H1 (cell line): ENCODE results near the gene TMEM106C. TPM values are rescaled to one million over a fixed set of nuclear protein-coding genes. Genes with fewer than 3 reads are reported as not detected.
A peak's percentile ranks its signal among the peaks of the same experiment; 100 is the strongest.

Experiments
- ASH2L ChIP-seq: fragments of 200-600, 300-600 bp; sonication (generic); IDR thresholded peaks from one replicate; pipeline ENCODE4 v1.7.1; 2017; ENCODE audit warnings: low read length
- ATF2 ChIP-seq: IDR thresholded peaks from 2 replicates; pipeline ENCODE4 v1.6.1; 2012; ENCODE audit warnings: low read length, inconsistent platforms
- CBX8 ChIP-seq: fragments of 300-800, 300-1000 bp; sonication (generic); IDR thresholded peaks from 2 replicates; pipeline ENCODE4 v1.7.1; 2016; ENCODE audit warnings: low read depth, low read length, borderline replicate concordance
- CHD1 ChIP-seq: IDR thresholded peaks from 2 replicates; pipeline ENCODE4 v1.6.1; 2012; ENCODE audit warnings: low read depth, low read length, improper control_type of control experiment
- CHD2 ChIP-seq: IDR thresholded peaks from 2 replicates; pipeline ENCODE4 v1.6.1; 2012; ENCODE audit warnings: low read length, improper control_type of control experiment
- EGR1 ChIP-seq: IDR thresholded peaks from 2 replicates; pipeline ENCODE4 v1.6.1; 2011; ENCODE audit warnings: low read depth, low read length, borderline replicate concordance
- FOSL1 ChIP-seq: IDR thresholded peaks from 2 replicates; pipeline ENCODE4 v1.6.1; 2011; ENCODE audit warnings: mild to moderate bottlenecking, low read depth, low read length, moderate library complexity; ENCODE audit not compliant: insufficient read depth
- GTF2F1 ChIP-seq: IDR thresholded peaks from 2 replicates; pipeline ENCODE4 v1.6.1; 2012; ENCODE audit warnings: low read depth, low read length, improper control_type of control experiment, borderline replicate concordance
- HDAC6 ChIP-seq: IDR thresholded peaks from one replicate; pipeline ENCODE4 v1.7.1; 2012; ENCODE audit warnings: low read depth, mild to moderate bottlenecking, inconsistent platforms, low read length, moderate library complexity
- KDM1A ChIP-seq: fragments of 200-600, 300-600 bp; sonication (generic); IDR thresholded peaks from 2 replicates; pipeline ENCODE4 v1.7.1; 2016; ENCODE audit warnings: mild to moderate bottlenecking, low read length, borderline replicate concordance
- KDM4A ChIP-seq: IDR thresholded peaks from one replicate; pipeline ENCODE4 v1.7.1; 2012; ENCODE audit warnings: low read depth, mild to moderate bottlenecking, moderate library complexity, low read length, inconsistent platforms; ENCODE audit not compliant: severe bottlenecking
- MAFK ChIP-seq: IDR thresholded peaks from 2 replicates; pipeline ENCODE4 v1.6.1; 2012; ENCODE audit warnings: low read depth, mild to moderate bottlenecking, improper control_type of control experiment, low read length
- NRF1 ChIP-seq: IDR thresholded peaks from 2 replicates; pipeline ENCODE4 v1.6.1; 2011; ENCODE audit warnings: mild to moderate bottlenecking, low read depth, low read length, improper control_type of control experiment
- RBBP5 ChIP-seq: IDR thresholded peaks from 2 replicates; pipeline ENCODE4 v1.7.1; 2012; ENCODE audit warnings: low read depth, mild to moderate bottlenecking, inconsistent platforms, low read length, moderate library complexity, borderline replicate concordance
- RNF2 ChIP-seq: fragments of 200-900, 300-1000 bp; sonication (generic); IDR thresholded peaks from 2 replicates; pipeline ENCODE4 v1.7.1; 2016; ENCODE audit warnings: borderline replicate concordance, low read depth, mild to moderate bottlenecking, antibody characterized with exemption, low read length; ENCODE audit not compliant: poor library complexity, severe bottlenecking; ENCODE audit errors: missing control alignments
- SIX5 ChIP-seq: IDR thresholded peaks from 2 replicates; pipeline ENCODE4 v1.6.1; 2011; ENCODE audit warnings: mild to moderate bottlenecking, low read depth, low read length
- TAF1 ChIP-seq: IDR thresholded peaks from 2 replicates; pipeline ENCODE4 v1.6.1; 2011; ENCODE audit warnings: mild to moderate bottlenecking, low read depth, low read length
- TCF12 ChIP-seq: IDR thresholded peaks from 2 replicates; pipeline ENCODE4 v1.6.1; 2011; ENCODE audit warnings: low read depth, mild to moderate bottlenecking, low read length
- YY1 ChIP-seq: IDR thresholded peaks from 2 replicates; pipeline ENCODE4 v1.6.1; 2011; ENCODE audit warnings: low read depth, mild to moderate bottlenecking, low read length
- polyA plus RNA-seq, 7 experiments: library from polyadenylated mRNA; depleted of rRNA in 3 of 7; stranded (reverse) in 5 of 7; unstranded in 2 of 7; fragments of >200 nt in 5 of 7; fragments of 200-250 nt in 2 of 7; gene quantifications; 1 replicate in 5 of 7; 2 replicates in 1 of 7; 4 replicates in 1 of 7; pipeline versions ENCODE4 v1.2.1 to v1.2.3, GENCODE V29; 2011 to 2013; ENCODE audit warnings: missing spikeins in 2 of 7, mixed read lengths in 2 of 7
- total RNA-seq: library from RNA; stranded (reverse); fragmentation: NEBNext Ultra II Directional; extraction: Animal tissue kit (Norgen Biotek cat#: 25700); gene quantifications from 2 replicates; pipeline ENCODE4 v1.2.1, GENCODE V29; 2021

The TMEM106C gene
- total and polyA plus RNA-seq, 2 of the 8 experiments (the other 6 are each of a cell fraction or from before 2014, with no cell fraction given), result 36.6 to 45.3 TPM

DNA sequence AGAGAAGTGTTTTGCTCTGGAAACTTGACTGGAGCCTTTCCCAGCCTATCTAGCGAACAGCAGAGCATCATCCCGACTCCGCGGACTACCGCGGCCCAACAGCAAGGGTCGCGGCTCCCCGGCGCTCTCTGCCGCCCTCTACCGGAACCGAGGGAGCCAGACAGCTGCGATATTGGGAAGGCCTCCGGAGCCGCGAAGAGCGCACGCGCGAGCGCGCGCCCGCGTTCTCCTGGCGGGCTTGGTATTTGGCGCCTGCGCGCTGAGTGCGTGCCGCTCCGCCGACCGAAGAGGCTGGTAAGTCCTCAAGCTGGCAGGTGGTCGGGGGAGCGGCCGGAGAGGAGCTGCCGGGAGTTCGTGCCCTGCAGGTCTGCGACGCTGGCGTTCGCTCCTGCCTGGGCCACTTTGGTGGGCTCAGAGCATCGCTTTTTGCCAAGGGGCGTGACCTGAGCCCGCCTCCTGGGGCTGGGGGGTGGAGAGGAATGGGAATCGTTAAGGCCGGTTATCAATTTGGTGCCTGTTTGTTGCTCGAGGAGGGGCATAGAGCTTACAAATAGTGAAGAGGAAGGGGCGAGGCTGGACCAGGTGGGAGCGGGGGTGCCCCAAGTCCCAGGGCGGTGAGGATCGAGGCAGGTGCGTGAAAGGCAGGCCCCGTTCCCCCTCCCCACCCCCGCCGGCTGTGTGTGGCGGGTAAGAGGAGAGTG is at the start of gene TMEM106C (continued):
- TF ChIP-seq GTF2F1 (no peak), KDM1A (no peak), CHD1 (no peak), HDAC6 (no peak), RNF2 (no peak), ATF2 (no peak), RBBP5 (peak; percentile 86), TCF12 (0 out of 2 replicates have a peak, but pooled peaks have one; percentile 44), CBX8 (no peak), KDM4A (peak; percentile 76), SIX5 (no peak), CHD2 (0 out of 2 replicates have a peak, but pooled peaks have one; percentile 10), NRF1 (peak; percentile 83), MAFK (no peak), FOSL1 (no peak), YY1 (0 out of 2 replicates have a peak, but pooled peaks have one; percentile 9), ASH2L (peak; percentile 52), TAF1 (0 out of 2 replicates have a peak, but pooled peaks have one; percentile 32), EGR1 (no peak)
